Globus pallidus (tissue), 1 donor: ENCODE measurements around the gene CEP89.
"Not testable (repeated sequence)": the region's sequence is repeated elsewhere in the genome, so short reads cannot be mapped to it uniquely, and the experiment has no call there.

Experiments used
- DNase-seq: peaks from one replicate; pipeline ENCODE4 v3.0.0-alpha.2; 2015; ENCODE audit warnings: low spot score

Gene CEP89

GRCh38 chr19:32868206-32868950, 103.4 kb downstream of the CEP89 start:
- DNase-seq = no peak

- DNase-seq = not testable (repeated sequence)
Measured at GRCh38 chr19:32867436-32867835, 104.3 kb downstream of the CEP89 start.

- DNase-seq = no peak
Measured at GRCh38 chr19:32866564-32867265, 105.0 kb downstream of the CEP89 start.

GRCh38 chr19:32866061-32866460, 105.7 kb downstream of the CEP89 start:
- DNase-seq = no peak

- no peak for DNase-seq
Measured at GRCh38 chr19:32865326-32865725, 106.4 kb downstream of the CEP89 start.

GRCh38 chr19:32864318-32865007, 107.3 kb downstream of the CEP89 start:
- no peak for DNase-seq

- no peak for DNase-seq
Measured at GRCh38 chr19:32863841-32864240, 107.9 kb downstream of the CEP89 start.

GRCh38 chr19:32863301-32863700, 108.5 kb downstream of the CEP89 start:
- DNase-seq = no peak

- no peak for DNase-seq
Measured at GRCh38 chr19:32862741-32863140, 109.0 kb downstream of the CEP89 start.

- DNase-seq = no peak
Measured at GRCh38 chr19:32862173-32862572, 109.6 kb downstream of the CEP89 start.

- DNase-seq = no peak
Measured at GRCh38 chr19:32861596-32861995, 110.2 kb downstream of the CEP89 start.

- no peak for DNase-seq
Measured at GRCh38 chr19:32859591-32859990, 112.2 kb downstream of the CEP89 start.

GRCh38 chr19:32858559-32858958, 113.2 kb downstream of the CEP89 start:
- DNase-seq = no peak

- no peak for DNase-seq
Measured at GRCh38 chr19:32858155-32858554, 113.6 kb downstream of the CEP89 start.

- no peak for DNase-seq
Measured at GRCh38 chr19:32857584-32857983, 114.2 kb downstream of the CEP89 start.

- DNase-seq = not testable (repeated sequence)
Measured at GRCh38 chr19:32856818-32857217, 114.9 kb downstream of the CEP89 start.

- DNase-seq = no peak
Measured at GRCh38 chr19:32852216-32852615, 119.5 kb downstream of the CEP89 start.

GRCh38 chr19:32848035-32848434, 123.7 kb downstream of the CEP89 start:
- DNase-seq = not testable (repeated sequence)

GRCh38 chr19:32843716-32844245, 128.0 kb downstream of the CEP89 start:
- DNase-seq = no peak

- DNase-seq = no peak
Measured at GRCh38 chr19:32842061-32842460, 129.7 kb downstream of the CEP89 start.

GRCh38 chr19:32837531-32837930, 134.2 kb downstream of the CEP89 start:
- DNase-seq = no peak

GRCh38 chr19:32833388-32833787, 138.4 kb downstream of the CEP89 start:
- DNase-seq = not testable (repeated sequence)

- not testable (repeated sequence) for DNase-seq
Measured at GRCh38 chr19:32832825-32833224, 138.9 kb downstream of the CEP89 start.
